Measurements from ENCODE around the gene NCEH1. TPM values are rescaled to one million over a fixed set of nuclear protein-coding genes. Genes with fewer than 3 reads are reported as not detected.

The NCEH1 gene
- total and polyA plus RNA-seq, 2 of the 13 experiments (the other 11 are each of a cell fraction or from before 2014, with no cell fraction given), result 12.9 to 21.4 TPM

DNA sequence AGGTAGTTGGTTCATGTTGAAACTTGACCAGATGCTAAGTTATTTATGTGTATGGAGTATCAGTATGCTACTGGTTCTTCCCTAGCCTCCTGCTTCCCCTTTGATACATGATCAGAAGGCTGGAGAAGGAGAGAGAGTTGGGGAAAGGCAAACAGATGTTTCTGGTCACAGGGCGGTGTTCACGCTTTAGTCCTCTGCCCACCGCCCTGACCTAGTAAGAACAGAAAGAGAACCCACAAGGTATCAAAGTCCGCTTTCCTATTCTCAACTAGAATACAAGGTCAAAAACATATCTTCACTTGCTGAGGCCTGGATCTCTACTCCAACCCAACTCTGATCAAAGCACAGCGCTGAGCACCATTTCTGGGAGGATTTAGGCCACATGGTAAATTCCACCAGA, 55.5 kb downstream of the NCEH1 start:
- H3K9ac ChIP-seq (ENCODE audit: insufficient read depth, low read depth, low read length), result no peak overlapping the region
- no peaks in the 10 kb centered on the region for H3K27me3 ChIP-seq (ENCODE audit: control insufficient read depth in 1 of 2, insufficient read depth in 2 of 2, low read length in 2 of 2)
- no peak overlapping the region for H3K27ac ChIP-seq (ENCODE audit: extremely low read length, insufficient read depth, low read length)
- WGBS (ENCODE audit: low lambda C conversion rate), result 74% methylated on average over 5 of the region's 5 CpGs
- H2AFZ ChIP-seq (ENCODE audit: low read length), result no peak overlapping the region
- in situ Hi-C loops (cut with HindIII; ENCODE audit: extremely low pct_ligation_motif_present, low pct_unique_long_range_greater_than_20kb), result no loop called here
- peak; percentile 12 for FAIRE-seq
- no peaks in the 10 kb centered on the region for H3K9me3 ChIP-seq (ENCODE audit: low read length)
- 0 out of 2 replicates have a peak, but pooled peaks cover 2% of the 10 kb centered on the region for H4K20me1 ChIP-seq (ENCODE audit: insufficient read depth, low read length)
- peak; percentile 50 for ATAC-seq
- H3K4me3 ChIP-seq (replicated peaks in 1 of 3; ENCODE audit: insufficient read depth in 1 of 3, low read depth in 2 of 3, low read length in 3 of 3), result no peak overlapping the region
- ChIA-PET CTCF (ENCODE audit: low intra/inter-chr PET ratio, low total read pairs) (no interaction called here), POLR2A (no interaction called here)
- H3K4me1 ChIP-seq (ENCODE audit: insufficient read depth, low read length), result peaks cover 48% of the 10 kb centered on the region
- intact Hi-C loops (cut with micrococcal nuclease; ENCODE audit: unreplicated experiment), result no loop called here
- DNase-seq (ENCODE audit: low spot score), result peak; percentile 41
- no TSS peak for BruUV-seq (replicated peaks)
- H3K4me2 ChIP-seq (ENCODE audit: low read depth, low read length), result no peak overlapping the region
- H3K79me2 ChIP-seq (ENCODE audit: insufficient read depth, low read length), result no peaks in the 10 kb centered on the region
- H3K36me3 ChIP-seq (replicated peaks in 1 of 2; ENCODE audit: control insufficient read depth in 1 of 2, insufficient read depth in 2 of 2, low read length in 2 of 2), result no peaks in the 10 kb centered on the region
- TF ChIP-seq GATAD2A (CRISPR knock-in tag; IDR thresholded peaks at IDR 0.05) (0 out of 2 replicates have a peak, but pooled peaks have one; percentile 13), HMGXB3 (CRISPR knock-in tag; IDR thresholded peaks at IDR 0.05; ENCODE audit: borderline replicate concordance) (no peak), HOXD1 (CRISPR knock-in tag; IDR thresholded peaks at IDR 0.05) (no peak), ZMYM2 (CRISPR knock-in tag; IDR thresholded peaks at IDR 0.05) (0 out of 2 replicates have a peak, but pooled peaks have one; percentile 28), ZNF552 (CRISPR knock-in tag; IDR thresholded peaks at IDR 0.05; ENCODE audit: borderline replicate concordance) (no peak), ZBTB33 (CRISPR knock-in tag; IDR thresholded peaks at IDR 0.05) (peak; percentile 85), ZMYM4 (CRISPR knock-in tag; IDR thresholded peaks at IDR 0.05) (no peak), RFXANK (CRISPR knock-in tag; IDR thresholded peaks at IDR 0.05) (no peak), SRY (CRISPR knock-in tag; IDR thresholded peaks at IDR 0.05) (no peak), SATB2 (CRISPR knock-in tag; IDR thresholded peaks at IDR 0.05) (no peak), HNF4A (CRISPR knock-in tag; IDR thresholded peaks at IDR 0.05) (peak; percentile 62)
- TF ChIP-seq, protein P1, sequence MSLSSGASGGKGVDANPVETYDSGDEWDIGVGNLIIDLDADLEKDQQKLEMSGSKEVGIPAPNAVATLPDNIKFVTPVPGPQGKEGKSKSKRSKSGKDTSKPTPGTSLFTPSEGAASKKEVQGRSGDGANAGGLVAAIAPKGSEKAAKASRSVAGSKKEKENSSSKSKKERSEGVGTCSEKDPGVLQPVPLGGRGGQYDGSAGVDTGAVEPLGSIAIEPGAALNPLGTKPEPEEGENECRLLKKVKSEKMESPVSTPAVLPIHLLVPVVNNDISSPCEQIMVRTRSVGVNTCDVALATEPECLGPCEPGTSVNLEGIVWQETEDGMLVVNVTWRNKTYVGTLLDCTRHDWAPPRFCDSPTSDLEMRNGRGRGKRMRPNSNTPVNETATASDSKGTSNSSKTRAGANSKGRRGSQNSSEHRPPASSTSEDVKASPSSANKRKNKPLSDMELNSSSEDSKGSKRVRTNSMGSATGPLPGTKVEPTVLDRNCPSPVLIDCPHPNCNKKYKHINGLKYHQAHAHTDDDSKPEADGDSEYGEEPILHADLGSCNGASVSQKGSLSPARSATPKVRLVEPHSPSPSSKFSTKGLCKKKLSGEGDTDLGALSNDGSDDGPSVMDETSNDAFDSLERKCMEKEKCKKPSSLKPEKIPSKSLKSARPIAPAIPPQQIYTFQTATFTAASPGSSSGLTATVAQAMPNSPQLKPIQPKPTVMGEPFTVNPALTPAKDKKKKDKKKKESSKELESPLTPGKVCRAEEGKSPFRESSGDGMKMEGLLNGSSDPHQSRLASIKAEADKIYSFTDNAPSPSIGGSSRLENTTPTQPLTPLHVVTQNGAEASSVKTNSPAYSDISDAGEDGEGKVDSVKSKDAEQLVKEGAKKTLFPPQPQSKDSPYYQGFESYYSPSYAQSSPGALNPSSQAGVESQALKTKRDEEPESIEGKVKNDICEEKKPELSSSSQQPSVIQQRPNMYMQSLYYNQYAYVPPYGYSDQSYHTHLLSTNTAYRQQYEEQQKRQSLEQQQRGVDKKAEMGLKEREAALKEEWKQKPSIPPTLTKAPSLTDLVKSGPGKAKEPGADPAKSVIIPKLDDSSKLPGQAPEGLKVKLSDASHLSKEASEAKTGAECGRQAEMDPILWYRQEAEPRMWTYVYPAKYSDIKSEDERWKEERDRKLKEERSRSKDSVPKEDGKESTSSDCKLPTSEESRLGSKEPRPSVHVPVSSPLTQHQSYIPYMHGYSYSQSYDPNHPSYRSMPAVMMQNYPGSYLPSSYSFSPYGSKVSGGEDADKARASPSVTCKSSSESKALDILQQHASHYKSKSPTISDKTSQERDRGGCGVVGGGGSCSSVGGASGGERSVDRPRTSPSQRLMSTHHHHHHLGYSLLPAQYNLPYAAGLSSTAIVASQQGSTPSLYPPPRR (CRISPR knock-in tag; IDR thresholded peaks at IDR 0.05; ENCODE audit: borderline replicate concordance), result no peak
- TF ChIP-seq, protein P2, sequence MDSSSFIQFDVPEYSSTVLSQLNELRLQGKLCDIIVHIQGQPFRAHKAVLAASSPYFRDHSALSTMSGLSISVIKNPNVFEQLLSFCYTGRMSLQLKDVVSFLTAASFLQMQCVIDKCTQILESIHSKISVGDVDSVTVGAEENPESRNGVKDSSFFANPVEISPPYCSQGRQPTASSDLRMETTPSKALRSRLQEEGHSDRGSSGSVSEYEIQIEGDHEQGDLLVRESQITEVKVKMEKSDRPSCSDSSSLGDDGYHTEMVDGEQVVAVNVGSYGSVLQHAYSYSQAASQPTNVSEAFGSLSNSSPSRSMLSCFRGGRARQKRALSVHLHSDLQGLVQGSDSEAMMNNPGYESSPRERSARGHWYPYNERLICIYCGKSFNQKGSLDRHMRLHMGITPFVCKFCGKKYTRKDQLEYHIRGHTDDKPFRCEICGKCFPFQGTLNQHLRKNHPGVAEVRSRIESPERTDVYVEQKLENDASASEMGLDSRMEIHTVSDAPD (CRISPR knock-in tag; IDR thresholded peaks at IDR 0.05), result no peak
